ENCODE measurements around the gene MRPL42. TPM values are rescaled to one million over a fixed set of nuclear protein-coding genes. Genes with fewer than 3 reads are reported as not detected.

The MRPL42 gene
- total RNA-seq, 1 donor = 96.6 TPM

GRCh38 chr12:93526786-93527428 lies 59.6 kb downstream of the MRPL42 start:
- DNase-seq (ENCODE audit: low read depth) = peak; percentile 92
- no peak for TF ChIP-seq CTCF (IDR thresholded peaks at IDR 0.05; ENCODE audit: insufficient read depth, low read length)

GRCh38 chr12:93530358-93530757 lies 63.0 kb downstream of the MRPL42 start:
- no peak overlapping the region for H3K4me3 ChIP-seq (ENCODE audit: low read depth, low read length)
- peak; percentile 50 for DNase-seq (ENCODE audit: low read depth)
- no peak for TF ChIP-seq CTCF (IDR thresholded peaks at IDR 0.05; ENCODE audit: insufficient read depth, low read length)

More at GRCh38 chr12:93526786-93527428, 59.6 kb downstream of the MRPL42 start:
- no peak overlapping the region for H3K4me3 ChIP-seq (ENCODE audit: low read depth, low read length)

GRCh38 chr12:93533310-93533709 lies 66.0 kb downstream of the MRPL42 start:
- DNase-seq (ENCODE audit: low read depth) = no peak
- H3K4me3 ChIP-seq (ENCODE audit: low read depth, low read length) = no peak overlapping the region
- TF ChIP-seq CTCF (IDR thresholded peaks at IDR 0.05; ENCODE audit: insufficient read depth, low read length) = no peak

- no peak for TF ChIP-seq CTCF (IDR thresholded peaks at IDR 0.05; ENCODE audit: insufficient read depth, low read length)
- DNase-seq (ENCODE audit: low read depth) = no peak
- H3K4me3 ChIP-seq (ENCODE audit: low read depth, low read length) = no peak overlapping the region
Observed at GRCh38 chr12:93536111-93536765, 68.9 kb downstream of the MRPL42 start.

- no peak for TF ChIP-seq CTCF (IDR thresholded peaks at IDR 0.05; ENCODE audit: insufficient read depth, low read length)
- no peak for DNase-seq (ENCODE audit: low read depth)
- H3K4me3 ChIP-seq (ENCODE audit: low read depth, low read length) = no peak overlapping the region
Observed at GRCh38 chr12:93536766-93537488, 69.6 kb downstream of the MRPL42 start.

- no peak overlapping the region for H3K4me3 ChIP-seq (ENCODE audit: low read depth, low read length)
- TF ChIP-seq CTCF (IDR thresholded peaks at IDR 0.05; ENCODE audit: insufficient read depth, low read length) = no peak
- no peak for DNase-seq (ENCODE audit: low read depth)
Observed at GRCh38 chr12:93537769-93538168, 70.5 kb downstream of the MRPL42 start.

All from fibroblast of the aortic adventitia (primary cell).